GM18517 (cell line): ENCODE data around the gene CDC42BPG.

Source experiments
- ATAC-seq: cut with Tn5 transposase; IDR thresholded peaks from one replicate; pipeline ENCODE4 v1.9.1; 2021; ENCODE audit warnings: mild to moderate bottlenecking, moderate library complexity; ENCODE audit not compliant: unreplicated experiment

CDC42BPG gene

DNA sequence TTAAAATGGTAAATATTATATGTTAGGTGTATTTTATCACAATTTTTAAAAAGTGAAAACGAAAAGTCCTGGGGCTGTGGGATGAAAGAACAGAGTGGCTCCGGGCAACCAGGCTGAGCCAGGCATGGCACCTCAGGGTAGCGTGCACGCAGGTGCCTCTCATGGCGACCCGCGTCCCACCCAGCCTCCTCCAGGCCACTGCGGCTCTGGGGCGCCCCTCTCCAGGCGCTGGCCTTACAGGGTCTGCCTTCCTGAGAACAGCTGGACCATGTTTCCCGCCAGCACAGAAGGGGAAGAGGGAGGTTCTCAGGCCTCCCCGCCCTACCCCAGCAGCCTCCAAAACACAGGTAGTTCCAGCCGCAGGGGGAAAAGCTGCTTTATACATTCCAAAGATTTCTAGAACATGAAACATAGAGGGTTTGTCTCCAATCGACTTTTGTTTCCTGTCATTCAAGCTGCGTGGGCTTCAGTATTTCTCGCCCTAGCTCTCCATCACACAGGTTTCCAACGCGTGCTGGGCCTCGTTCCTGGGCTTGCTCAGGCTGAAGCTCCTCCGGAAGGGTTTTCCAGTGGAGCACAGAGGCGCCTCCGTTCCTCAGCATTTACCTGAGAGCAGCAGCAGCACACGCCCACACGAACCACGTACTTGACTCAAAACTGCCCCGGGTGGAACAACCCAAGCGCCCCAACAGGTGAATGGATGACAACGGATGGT lies 23.5 kb upstream of the CDC42BPG start:
- ATAC-seq: no peak

DNA sequence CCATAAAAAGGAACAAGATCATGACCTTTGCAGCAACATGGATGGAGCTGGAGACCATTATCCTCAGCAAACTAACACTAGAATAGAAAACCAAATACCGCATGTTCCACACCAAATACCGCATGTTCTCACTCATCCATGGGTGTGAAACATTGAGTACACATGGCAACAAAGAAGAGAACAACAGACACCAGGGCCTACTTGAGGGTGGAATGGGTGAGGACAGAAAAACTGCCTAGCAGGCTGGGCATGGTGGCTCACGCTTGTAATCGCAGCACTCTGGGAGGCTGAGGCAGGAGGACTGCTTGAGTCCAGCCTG lies 21.7 kb upstream of the CDC42BPG start:
- no peak for ATAC-seq

DNA sequence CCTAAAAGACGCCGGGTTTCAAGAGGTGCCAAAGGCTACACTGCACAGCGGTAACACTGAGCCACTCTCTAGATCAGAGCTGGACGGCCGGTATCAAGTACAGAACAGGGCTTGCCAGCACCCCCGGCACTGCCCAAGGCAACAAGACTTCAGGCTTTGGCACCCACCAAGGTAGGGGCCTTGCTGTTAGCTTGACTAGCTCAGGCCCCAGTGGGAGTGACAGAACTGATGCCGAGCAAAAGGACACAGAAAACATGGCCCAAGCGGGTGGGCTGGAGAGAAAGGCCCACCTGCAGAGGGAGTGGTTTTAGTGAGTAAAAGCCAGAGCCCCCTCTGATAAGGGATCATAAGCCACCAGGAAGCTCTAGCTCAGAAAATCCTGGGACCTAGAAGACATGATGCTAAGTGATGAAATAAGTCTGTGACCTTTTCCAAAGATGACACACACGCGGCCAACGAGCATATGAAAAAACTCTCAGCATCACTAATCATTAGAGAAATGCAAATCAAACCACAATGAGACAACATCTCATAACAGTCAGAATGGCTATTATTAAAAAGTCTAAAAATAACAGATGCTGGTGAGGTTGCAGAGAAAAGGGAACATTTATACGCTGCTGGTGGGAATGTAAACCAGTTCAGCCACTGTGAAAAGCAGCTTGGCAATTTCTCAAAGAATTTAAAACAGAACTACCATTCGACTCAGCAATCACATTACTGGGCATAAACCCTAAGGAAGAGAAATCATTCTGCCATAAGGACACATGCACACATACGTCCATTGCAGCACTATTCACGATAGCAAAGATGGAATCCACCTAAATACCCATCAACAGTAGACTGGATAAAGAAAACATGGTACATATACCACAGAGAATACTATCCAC lies 21.1 kb upstream of the CDC42BPG start:
- peak; percentile 56 for ATAC-seq

DNA sequence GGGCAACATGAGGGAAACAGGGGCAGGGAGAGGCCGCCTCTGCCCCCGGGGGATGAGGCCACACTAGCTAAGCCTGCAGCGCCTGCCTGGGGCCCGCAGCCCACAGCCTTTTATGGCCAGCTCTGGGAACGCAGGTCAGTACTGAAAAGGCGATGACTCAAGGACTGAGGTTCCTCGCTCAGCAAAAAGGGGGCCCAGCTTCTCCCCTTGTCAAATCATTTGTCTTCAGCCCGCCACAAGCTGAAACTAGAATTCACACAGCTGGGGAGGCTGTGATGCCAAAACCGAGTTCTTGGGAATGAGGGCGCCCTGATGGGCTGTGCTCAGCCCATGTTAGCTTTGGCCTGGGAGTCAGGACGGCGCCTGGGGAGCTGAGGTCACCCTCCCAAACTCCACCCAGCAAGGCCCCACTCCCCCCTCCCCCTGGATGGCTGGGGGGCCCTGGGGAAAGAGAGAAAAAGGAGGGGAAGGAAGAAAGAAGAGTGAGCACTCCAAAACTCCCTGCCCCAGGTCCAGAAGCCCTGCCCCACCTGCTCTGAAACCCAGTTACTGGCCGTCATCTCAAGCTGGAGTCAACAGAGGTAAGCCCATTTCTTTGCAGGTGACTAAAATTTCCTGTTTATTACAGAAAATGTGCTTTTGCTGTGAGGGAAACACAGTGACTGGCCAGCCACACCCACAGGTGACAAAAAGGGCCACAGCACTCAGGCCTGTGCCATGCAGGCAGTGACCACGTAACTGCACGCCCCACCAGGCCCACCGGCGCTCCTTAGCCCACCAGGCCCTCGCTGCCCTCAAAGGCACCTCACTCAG lies 20.2 kb upstream of the CDC42BPG start:
- ATAC-seq: peak; percentile 21

DNA sequence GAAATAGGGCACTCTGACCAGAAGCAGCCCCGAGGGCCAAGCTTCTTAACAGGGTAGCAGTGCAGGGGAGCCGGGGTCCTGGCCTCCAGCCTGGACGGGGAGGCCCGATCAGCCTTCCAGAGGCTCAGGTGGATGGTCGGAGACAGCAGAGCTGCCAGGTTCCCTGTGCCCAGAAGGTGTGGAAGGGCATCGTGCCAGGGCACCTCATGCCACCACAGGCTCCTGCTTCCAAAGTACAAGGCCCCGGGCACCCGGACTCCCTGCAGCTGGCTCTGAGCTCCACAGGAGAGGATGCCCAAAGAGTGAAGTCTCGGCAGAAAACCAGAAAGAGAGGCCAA lies 19.7 kb upstream of the CDC42BPG start:
- no peak for ATAC-seq

DNA sequence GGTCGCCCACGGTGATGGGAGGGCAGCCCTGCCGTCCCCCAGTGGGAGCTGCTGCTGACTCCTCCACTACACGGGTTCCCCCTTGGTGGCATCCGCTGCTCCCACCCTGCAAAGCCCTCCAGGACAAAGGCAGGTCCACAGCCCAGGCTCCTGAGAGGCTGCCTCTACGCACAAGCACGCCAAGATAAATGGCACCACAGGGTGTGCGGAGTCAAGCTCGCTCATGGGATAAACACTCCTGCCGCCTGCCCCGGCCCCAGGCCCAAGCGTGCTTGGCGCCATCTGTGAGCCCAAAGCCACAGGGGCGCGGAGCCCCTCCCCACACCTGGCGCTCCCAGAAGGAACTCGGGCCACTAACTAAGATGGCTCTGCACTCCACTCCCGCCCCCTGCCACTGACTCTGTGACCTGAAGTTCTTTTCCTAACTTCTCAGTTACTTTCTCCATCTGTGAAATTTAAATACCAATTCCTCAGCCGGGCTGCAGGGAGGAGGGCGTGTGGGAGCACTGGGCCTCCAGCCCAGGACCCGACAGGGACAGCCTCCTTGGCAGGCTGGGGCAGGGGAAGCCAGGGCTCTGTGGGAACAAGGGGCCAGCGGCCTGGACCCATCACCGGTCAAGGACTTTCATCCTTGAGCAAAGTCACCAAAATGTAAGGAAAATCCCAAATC lies 19.1 kb upstream of the CDC42BPG start:
- ATAC-seq: no peak

DNA sequence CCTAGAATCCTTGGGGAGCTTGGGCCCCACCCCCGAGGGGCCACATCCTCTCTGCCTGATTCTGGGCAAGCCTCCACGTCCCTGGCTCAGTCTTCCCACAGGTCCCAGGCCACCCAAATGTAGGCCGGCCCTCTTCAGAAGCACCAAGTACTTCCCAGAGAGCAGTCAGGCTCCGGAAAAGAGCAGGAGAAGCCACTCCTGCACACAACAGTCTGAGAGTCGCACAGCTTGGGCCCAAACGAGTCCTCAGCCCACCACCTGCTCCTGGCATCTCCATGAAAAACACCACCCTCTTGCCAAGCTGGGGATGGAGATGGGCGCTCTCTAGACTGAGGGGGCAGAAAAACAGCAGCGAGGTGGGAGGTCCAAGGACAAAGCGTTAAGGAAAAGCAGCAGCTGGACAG lies 18.5 kb upstream of the CDC42BPG start:
- ATAC-seq: no peak

DNA sequence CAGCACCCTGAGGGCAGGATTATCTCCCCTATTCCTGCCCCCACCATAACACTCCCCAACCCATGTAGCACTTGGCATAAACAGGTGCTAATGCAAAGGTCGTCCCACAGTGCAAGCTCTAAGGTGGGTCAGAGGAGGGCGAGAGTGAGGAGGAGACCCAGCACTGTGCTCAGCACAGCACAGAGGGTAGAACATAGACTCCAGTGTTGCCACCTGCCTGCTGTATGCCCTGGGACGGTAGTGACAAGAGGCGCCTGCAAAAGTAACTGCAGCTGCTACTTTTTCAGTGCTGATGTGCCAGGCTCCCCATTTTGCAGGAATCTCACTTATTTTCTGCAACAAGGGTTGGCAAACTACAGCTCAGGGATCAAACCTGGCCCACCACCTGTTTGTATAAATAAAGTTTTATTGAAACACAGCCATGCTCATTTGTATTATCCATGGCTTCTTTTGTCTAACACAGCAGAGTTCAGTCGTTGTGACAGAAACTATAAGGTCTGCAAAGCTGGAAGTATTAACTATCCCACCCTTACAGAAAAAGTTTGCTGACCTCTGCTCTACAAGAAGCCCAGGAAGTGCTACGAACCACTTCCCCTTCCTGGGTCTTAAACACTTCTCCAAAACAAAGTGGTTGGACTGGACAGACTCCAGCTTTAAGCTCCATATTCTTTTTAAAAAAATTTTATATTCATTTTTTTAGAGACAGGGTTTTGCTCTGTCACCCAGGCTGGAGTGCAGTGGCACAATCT lies 16.9 kb upstream of the CDC42BPG start:
- no peak for ATAC-seq

DNA sequence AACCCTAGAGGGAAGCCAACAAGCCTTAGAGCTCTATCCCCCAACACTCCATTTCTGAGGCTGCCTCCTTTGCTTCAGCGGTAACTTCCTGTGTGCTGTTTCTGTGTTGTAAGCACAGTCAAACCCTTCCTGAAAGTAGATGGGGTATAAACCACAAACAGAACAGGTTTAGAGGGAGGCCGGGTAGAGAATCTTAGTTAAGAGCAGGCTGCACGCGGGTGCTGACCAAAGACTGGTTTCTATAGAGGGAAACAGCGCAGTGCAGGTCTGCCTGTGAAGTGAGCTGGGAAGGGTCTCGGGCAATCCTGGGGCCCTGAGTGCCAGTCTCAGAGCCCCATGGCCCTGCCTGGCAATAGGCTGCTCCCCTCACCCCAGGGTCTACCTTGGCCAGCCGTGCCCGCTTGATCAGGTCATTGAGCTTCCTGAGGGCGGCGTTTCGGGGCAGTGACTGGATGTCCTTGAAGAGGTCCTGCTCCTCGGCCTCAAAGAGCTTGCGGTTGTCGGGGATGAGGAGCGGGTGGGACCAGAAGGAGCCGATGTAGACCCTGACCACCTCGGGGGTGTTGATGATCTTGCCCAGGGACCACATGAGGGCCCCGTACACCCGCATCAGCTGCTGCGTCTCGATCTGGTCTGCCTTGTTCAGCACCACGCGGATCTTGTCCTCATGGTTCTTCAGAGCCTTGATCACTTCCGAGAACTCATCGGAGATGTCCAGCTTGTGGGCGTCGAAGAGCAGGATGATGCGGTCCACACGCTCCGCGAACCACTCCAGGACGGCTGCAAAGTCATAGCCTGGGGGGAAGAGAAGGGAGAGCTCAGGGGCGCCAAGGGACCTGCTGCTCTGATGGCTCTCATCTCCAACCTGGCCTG lies 15.3 kb upstream of the CDC42BPG start:
- ATAC-seq: peak; percentile 91

DNA sequence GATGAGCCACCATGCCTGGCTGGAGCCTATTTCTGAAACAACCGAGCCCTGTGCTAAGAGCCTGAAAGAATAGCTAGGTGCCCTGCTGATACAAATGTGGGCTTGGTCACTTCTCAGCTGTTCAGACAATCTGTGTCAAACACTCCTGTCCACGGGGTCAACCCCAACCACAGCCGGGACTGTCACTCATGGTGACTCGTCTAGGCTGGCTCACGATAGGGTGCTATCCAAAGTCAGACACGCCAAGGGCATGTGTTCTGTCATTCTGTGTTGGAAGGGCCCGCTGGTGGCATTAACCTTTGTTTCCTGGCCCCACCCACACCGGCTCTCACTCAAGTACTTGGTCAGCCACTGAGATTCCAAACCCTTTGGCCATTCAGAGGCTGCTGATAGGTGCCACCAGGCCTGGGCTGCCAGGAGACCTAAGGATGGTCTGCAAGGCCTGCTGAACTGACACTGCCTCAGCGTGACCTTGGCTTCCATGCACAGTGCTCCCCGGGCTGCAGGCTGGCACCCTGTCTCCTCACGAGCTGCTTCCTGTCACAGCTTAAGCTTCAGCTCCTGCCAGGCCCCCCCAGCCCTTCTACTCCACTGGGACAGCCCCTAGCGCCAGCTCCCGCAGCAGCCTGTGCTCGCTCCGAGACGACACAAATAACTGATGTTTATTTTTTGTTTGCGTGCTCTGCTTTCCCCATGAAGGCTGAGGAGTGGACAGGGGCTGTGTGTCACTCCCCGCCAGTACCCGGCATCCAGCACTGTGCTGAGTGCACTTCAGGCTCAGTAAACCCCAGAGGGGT lies 14.2 kb upstream of the CDC42BPG start:
- peak; percentile 6 for ATAC-seq

DNA sequence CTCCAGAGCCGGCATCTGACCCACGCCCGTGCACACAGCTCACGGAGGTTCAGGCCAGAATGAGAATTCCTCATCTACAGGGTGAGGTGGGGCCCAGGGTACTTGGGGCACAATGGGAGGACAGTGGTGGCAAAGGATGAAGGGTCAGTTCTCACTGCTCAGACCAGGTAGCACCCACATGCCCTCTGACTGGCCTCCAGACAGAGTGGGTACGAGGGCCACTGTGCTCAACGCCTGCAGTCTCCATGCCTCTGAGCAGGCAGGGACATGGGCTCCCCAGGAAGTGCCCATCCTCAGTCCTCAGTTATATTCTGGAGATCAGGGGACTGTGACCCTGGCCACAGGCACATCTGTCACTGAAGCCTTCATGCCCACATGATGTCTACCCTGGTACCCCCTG lies 13.0 kb upstream of the CDC42BPG start:
- no peak for ATAC-seq

DNA sequence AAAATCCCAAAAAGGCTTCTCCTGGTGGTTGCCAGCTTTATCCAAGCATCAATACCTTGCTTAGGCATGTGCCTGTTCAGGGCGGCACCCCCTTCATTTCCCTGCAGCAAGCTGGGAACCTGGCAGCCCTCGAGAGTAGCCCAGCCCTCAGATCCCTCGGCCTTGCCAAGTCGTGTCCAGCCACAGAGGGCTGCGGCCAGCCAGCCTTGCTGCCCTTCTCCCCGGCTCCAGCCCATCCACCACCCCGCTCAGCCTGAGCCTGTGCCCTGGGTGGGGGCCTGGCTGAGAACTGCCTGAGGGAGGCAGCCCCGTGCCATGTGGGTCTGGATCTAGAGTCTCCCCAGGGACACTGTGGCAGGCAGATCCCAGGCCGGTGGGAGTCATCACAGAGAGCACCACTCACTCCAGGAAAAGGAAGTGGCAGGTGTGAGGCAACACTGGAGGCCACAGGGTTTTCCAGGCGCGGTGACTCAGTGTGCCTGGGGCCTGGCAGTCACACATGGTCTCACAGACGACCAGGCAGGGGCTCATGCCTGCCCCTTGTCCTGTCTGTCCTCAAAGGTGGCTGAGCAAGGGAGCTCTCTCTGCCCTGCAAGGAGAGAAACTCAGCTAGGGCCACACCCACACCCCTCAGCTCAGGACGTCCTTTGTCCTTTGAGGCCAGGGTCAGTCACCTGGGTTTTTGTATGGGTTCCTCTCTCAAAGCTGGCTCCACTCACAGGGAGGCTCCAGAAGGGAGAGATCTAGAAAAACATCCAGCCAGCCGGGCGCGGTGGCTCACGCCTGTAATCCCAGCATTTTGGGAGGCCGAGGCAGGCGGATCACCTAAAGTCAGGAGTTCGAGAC lies 12.2 kb upstream of the CDC42BPG start:
- ATAC-seq: no peak

DNA sequence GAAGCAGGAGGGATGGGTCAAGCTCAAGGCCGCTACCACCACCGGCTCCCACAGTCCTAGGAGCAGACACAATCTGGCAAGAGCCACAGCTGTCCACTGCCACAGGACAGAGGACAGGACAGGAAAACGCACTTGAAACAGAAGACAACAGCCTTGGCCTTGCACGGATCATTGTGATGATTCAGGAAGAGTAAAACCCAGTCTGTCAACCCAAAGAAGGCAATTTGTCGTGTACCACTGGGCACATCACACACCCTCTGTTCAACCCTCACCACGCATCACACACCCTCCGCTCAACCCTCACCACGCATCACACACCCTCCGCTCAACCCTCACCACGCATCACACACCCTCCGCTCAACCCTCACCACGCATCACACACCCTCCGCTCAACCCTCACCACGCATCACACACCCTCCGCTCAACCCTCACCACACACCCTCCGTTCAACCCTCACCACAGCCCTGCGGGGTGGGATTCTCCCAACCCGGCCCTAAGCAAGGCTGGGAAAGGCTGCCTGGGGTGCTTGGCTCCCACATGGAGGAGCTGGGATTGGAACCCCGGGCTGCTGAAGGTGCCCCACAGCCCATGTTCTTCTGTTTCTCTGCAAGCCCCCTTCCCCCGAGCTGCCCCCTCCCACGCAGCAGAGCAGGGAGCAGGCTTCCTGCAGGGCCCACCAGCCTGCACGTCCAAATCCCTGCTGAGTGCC lies 11.3 kb upstream of the CDC42BPG start:
- no peak for ATAC-seq

DNA sequence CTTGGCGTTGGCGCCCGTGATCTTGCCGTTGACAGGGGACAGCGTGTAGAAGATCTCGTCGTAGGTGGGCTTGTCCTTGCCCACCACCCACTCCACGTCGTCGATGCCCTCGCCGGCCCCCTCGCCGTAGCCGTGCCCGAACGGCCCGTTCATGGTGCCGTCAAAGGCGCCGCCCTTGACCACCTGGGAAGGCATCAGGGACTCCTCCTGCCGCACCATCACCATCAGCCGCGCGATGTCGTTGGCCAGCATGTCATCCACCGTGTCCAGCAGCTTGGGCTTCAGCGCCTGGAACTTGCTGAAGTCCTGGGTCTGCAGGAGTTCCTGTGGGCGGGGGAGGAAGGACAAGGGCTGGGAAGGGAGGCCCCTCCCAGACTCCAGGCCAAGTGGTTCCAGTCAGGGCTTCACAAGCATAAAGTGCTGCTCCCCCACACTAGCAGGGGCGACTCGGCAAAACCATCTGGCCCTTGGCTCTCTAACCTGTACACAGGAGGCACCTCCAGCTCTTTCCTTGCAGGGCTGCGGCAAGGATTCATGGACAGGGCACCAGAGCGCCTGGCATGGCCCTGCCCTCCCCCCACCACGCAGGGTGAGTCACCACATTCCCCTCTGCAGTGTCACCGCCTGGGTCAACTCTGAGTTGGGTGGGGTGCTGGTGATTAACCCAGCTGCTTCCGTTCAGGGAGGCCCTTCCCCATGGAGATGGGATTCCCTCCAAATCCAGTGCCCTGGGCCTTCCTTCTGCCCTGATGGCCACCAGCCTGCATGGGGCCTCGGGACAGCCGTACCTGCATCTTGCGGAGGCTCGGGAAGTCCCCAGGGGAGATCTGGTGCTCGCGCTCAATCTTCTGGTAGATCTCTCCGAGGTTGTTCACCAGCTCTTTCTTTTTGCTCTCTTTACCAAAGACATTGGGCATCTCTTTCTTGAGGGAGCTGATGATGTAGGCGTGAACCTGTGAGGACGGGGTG lies 10.4 kb upstream of the CDC42BPG start:
- ATAC-seq: no peak

DNA sequence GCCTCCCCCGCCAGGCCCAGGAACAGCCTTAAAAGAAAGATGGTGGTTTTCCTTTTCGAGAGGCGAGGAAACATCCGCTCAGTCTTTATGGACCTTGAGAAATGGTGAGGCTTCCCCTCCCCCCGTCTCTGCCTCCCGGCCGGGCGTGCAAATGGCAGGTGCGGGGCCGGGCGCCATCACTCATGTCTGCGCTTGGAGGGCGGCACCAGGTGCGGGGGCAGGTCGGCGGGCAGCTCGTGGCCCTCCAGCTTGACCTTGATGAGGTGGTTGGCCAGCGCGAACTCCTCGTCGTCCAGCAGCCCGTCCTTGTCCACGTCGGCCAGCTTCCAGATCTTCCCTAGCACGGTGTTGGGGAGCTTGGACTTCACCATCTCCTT lies 9.7 kb upstream of the CDC42BPG start:
- no peak for ATAC-seq

DNA sequence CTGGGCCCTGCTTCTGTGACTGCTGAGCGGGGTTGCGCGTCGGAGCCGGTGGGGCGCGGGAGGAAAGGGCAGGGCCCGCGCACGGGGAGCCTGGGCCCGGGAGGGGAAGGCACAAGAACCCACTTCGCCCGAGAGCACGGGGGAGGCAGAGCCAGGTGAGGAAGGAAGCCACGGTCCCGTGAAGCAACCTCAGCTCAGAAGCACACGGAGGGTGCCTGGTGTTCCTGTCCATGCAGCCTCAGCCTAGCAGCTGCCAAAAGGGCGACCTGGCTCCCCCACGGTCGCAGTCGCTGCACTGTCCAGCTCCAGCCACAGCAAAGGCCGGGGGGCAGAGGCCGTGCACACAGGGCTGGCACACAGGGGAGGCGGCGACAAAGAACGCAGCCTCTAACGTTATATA lies 9.3 kb upstream of the CDC42BPG start:
- ATAC-seq: no peak
